Putamen (tissue), 1 donor: ENCODE results near the gene RAI14.
"Not testable (repeated sequence)": the region's sequence is repeated elsewhere in the genome, so short reads cannot be mapped to it uniquely, and the experiment has no call there.

Experiments
- DNase-seq: peaks from one replicate; pipeline ENCODE4 v3.0.0-alpha.2; 2016; ENCODE audit warnings: low spot score

The RAI14 gene

GRCh38 chr5:34820593-34820992 lies 164.5 kb downstream of the RAI14 start:
- DNase-seq = no peak

DNA sequence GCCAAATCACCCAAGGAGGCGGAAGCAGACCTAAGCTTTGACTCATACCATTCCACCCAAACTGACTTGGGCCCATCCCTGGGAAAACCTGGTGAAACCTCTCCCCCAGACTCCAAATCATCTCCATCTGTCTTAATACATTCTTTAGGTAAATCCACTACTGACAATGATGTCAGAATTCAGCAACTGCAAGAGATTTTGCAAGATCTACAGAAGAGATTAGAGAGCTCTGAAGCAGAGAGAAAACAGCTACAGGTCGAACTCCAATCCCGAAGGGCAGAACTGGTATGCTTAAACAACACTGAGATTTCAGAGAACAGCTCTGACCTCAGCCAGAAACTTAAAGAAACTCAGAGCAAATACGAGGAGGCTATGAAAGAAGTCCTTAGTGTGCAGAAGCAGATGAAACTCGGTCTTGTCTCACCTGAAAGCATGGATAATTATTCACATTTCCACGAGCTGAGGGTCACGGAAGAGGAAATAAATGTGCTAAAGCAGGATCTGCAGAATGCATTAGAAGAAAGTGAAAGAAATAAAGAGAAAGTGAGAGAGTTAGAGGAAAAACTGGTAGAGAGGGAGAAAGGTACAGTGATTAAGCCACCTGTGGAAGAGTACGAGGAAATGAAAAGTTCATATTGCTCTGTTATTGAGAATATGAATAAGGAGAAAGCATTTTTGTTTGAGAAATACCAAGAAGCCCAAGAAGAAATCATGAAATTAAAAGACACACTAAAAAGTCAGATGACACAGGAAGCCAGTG lies 167.0 kb downstream of the RAI14 start:
- DNase-seq = no peak

DNA sequence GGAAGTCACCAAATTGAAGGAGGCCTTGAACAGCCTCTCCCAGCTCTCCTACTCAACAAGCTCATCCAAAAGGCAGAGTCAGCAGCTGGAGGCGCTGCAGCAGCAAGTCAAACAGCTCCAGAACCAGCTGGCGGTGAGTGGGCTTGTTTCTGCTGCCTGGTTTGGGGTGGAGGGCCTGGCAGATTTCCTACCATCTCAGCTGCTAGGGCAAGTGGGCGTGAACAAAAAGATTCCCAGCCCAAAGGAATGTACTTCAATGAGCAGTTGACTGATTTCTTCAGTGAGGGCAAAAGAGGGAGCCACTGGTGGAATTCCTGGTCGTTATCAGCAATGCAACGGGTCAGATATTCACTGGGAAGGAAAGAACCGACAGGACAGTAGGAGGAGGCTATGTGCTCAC lies 170.2 kb downstream of the RAI14 start:
- DNase-seq = no peak

DNA sequence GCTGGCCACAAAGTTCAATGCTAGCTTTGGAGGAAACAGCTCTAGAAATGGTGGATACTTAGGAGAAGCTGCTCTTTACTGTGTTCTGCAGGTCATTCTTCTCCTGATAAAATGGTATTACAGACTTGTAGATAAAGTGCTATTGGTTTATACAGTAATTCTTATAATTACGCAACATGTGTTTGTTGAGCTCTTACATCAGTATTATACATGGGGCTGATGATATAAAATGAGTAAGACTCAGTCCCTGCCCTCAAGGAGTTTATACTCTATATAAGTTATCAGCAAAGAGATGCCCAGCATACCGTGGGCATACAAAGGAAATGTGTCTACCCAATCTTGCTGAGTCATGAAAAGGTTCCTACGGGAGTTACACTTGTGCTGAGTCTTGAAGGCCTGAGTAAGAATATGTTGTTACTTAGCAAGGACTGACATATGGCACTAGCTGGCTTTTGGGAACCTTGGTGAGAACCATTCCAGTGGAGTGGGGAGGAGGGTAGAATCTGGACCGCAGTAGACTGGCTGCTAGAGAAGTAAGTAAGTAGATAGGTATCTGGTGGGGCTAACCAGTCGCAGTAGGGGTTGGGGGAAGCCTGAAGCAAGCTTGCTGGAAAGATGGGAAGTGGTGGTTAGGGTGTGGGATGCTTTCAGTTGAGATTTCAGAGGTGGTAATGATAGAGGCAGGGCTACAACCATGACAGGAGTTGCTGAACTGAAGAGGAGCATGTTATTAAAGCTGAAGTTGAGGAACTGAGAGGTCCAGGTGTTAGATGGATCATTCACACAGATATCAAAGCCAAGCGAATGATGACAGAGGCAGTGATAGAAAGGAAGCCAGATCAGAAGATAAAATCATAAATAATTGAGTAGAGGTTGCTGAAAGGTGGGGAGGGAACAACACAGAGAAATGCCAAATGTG lies 171.7 kb downstream of the RAI14 start:
- DNase-seq = no peak

DNA sequence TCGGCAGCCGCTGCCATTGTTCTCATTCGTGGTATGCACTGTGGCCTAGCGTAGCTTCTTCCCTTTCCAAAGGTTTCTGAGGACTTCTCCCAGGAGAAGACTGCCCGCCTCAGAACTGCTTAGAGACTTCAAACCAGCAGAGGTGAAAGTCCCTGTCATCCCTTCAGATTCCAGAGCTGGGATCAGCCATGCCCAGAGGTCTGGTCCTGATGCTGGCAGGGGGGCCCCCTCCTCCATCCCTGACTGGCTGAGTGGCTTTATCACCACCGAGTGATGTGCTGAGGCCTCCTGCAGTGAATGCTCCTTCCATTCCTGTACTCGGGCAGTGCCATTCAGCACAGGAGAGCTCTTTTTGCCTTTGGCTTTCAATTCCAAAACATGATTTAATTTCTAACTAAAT lies 174.7 kb downstream of the RAI14 start:
- DNase-seq = not testable (repeated sequence)

GRCh38 chr5:34831303-34831702 lies 175.2 kb downstream of the RAI14 start:
- no peak for DNase-seq

DNA sequence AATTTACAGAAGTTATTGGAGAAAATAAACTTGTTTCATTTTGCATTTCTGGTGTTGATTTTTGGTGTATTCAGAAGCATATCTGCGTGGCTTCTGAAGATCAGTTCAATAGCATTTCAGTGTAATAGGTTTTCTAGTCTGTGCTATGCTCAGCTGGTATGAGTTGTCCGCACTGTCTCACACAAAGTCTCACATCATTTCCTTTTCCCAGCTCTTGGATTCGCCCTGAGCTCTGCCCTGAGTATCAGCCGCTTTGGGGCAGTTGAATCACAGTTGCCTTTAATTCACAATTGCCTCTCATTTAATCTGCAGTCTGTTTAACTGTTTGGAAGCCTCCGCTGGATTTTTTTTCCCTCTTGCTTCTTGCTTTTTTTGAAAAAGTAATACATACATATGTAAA lies 176.4 kb downstream of the RAI14 start:
- no peak for DNase-seq

- DNase-seq = no peak
These were observed 177.0 kb downstream of the RAI14 start for GRCh38 chr5:34833090-34833489.

DNA sequence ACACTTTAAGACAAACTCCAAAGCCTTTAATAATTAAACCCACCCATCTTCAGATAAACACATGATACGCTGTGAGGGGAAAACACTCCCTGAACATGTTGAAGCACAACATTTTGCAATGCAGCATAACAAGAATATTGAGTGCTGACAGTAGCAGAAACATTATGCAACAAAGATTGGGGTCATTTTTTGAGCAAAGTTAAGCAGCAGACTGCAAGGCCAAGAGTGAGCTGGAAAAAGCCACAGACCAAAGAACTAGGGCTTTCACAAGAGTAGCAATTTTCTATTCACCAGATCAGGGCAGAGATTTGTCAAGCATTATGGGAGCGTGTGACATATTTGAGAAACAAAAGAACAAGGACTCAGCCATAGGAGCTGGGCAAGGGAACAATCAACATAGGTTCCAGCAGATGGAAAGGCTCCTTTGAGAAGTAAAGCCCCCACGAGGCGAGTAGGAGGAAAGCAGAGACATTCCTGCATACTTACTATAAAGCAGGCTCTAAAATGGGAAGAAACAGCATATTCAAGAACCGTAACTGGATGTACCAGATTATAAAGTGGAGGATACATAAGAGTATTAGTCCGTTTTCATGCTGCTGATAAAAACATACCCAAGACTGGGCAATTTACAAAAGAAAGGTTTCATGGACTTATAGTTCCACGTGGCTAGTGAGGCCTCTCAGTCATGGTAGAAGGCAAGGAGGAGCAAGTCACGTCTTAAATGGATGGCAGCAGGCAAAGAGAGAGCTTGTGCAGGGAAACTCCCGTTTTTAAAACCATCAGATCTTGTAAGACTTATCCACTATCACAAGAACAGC lies 178.1 kb downstream of the RAI14 start:
- DNase-seq = no peak

DNA sequence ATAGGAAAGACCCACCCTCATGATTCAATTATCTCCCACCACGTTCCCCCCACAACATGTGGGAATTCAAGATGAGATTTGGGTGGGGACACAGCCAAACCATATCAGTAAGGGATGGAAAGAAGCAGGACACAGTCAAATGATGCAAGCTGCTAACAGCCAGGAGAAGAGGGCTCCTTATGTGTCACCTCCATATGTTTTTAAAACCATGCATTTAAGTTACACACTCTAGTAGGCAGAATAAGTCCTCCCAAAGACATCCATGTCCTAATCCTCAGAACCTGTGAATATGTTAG lies 178.6 kb downstream of the RAI14 start:
- no peak for DNase-seq

DNA sequence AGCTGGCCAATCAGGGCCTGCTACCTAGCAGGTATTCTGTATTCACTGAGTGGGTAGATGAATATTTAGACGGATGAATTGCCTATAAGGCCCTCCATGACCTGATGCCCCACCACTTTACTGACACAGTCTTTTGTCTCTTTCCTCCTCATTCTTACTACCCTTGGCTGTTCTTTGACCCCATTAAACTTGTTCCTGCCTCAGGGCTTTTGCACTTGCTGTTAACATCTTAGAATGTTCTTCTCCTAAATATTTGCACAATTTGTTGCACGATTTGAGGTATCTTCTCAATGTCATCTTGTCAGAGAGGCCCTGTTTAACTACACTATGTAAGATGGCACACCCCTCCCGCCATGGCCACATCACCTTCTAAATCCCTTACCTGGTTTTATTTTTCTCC lies 179.5 kb downstream of the RAI14 start:
- DNase-seq = no peak

- peak; percentile 86 for DNase-seq
These were observed 182.9 kb downstream of the RAI14 start, which contains the start of gene TTC23L for GRCh38 chr5:34838785-34839714. TSS of gene TTC23L (plus strand) at chr5:34839164. CDS start at chr5:34840672, 1,508 bp downstream.

GRCh38 chr5:34841816-34842215 lies 185.7 kb downstream of the RAI14 start:
- DNase-seq = no peak

GRCh38 chr5:34842554-34842953 lies 186.4 kb downstream of the RAI14 start:
- DNase-seq = no peak

GRCh38 chr5:34843497-34843896 lies 187.4 kb downstream of the RAI14 start:
- DNase-seq = no peak

- no peak for DNase-seq
These were observed 188.0 kb downstream of the RAI14 start for GRCh38 chr5:34844106-34844505.

- no peak for DNase-seq
These were observed 188.9 kb downstream of the RAI14 start for GRCh38 chr5:34844999-34845398.

GRCh38 chr5:34847056-34847455 lies 190.9 kb downstream of the RAI14 start:
- no peak for DNase-seq

GRCh38 chr5:34847552-34847951 lies 191.4 kb downstream of the RAI14 start:
- DNase-seq = no peak

- DNase-seq = no peak
These were observed 192.1 kb downstream of the RAI14 start for GRCh38 chr5:34848230-34848629.

DNA sequence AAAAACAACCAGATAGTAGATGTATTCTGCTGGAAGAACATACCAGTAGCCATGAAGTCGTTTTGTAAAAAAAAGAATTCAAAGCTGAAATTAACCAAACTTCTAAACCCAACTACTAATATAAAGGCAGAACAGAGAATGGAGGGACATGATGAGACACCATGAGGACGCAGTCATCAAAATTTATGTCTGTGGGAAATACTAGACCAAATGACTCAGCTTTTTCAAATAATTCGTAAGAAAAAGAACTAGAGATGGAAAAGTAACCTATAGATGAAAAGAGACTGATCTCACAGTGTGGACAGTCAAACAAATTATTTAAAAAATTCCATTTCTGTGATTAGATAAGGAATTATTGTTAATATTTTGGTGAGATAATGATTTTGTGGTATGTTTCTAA lies 193.1 kb downstream of the RAI14 start:
- no peak for DNase-seq
